Hepatocyte (in vitro differentiated cells): ENCODE results near the gene NKAPL.

Source experiments
- CTCF ChIP-seq: fragments of 200-600 bp; sonication (generic); IDR thresholded peaks from 2 replicates; pipeline ENCODE4 v1.5.1; 2016; ENCODE audit warnings: antibody characterized with exemption, mild to moderate bottlenecking; ENCODE audit not compliant: poor library complexity
- EZH2 ChIP-seq: fragments of 200-600 bp; sonication (generic); IDR thresholded peaks from 2 replicates; pipeline ENCODE4 v1.6.1; 2016; ENCODE audit warnings: antibody characterized with exemption, mild to moderate bottlenecking, borderline replicate concordance

GRCh38 chr6:28239636-28240035 lies 19.5 kb upstream of the NKAPL start:
- TF ChIP-seq CTCF = no peak
- no peak for TF ChIP-seq EZH2
